HuH-7.5 (cell line): Measurements from ENCODE around the gene HES6.

Experiments used
- DNase-seq: peaks from one replicate; pipeline ENCODE4 v3.0.0; 2011; ENCODE audit warnings: low spot score

The HES6 gene

GRCh38 chr2:238233625-238234024 is 6.2 kb downstream of the HES6 start:
- DNase-seq, result no peak

- no peak for DNase-seq
These were observed 8.0 kb downstream of the HES6 start for GRCh38 chr2:238231809-238232208.

- no peak for DNase-seq
These were observed 8.5 kb downstream of the HES6 start for GRCh38 chr2:238231251-238231793.

GRCh38 chr2:238230699-238231098 is 9.1 kb downstream of the HES6 start:
- DNase-seq, result no peak

GRCh38 chr2:238228700-238229099 is 11.1 kb downstream of the HES6 start:
- no peak for DNase-seq

GRCh38 chr2:238227587-238228032 is 12.2 kb downstream of the HES6 start:
- DNase-seq, result no peak

GRCh38 chr2:238226698-238227586 is 12.9 kb downstream of the HES6 start:
- no peak for DNase-seq

GRCh38 chr2:238225911-238226697 is 13.7 kb downstream of the HES6 start:
- no peak for DNase-seq

GRCh38 chr2:238225121-238225520 is 14.7 kb downstream of the HES6 start:
- DNase-seq, result no peak

- no peak for DNase-seq
These were observed 15.3 kb downstream of the HES6 start for GRCh38 chr2:238224356-238225035.

- no peak for DNase-seq
These were observed 18.8 kb downstream of the HES6 start for GRCh38 chr2:238220892-238221521.

- no peak for DNase-seq
These were observed 19.5 kb downstream of the HES6 start for GRCh38 chr2:238220274-238220891.

GRCh38 chr2:238216651-238217184 is 23.1 kb downstream of the HES6 start:
- no peak for DNase-seq

- no peak for DNase-seq
These were observed 32.8 kb downstream of the HES6 start for GRCh38 chr2:238207006-238207405.

- DNase-seq, result no peak
These were observed 35.7 kb downstream of the HES6 start for GRCh38 chr2:238203973-238204683.

- peak; percentile 98 for DNase-seq
These were observed 36.5 kb downstream of the HES6 start, which contains the start of gene ILKAP for GRCh38 chr2:238203094-238203972. TSS of gene ILKAP (minus strand) at chr2:238203695. CDS start at chr2:238203553, 142 bp downstream.

- no peak for DNase-seq
These were observed 37.3 kb downstream of the HES6 start for GRCh38 chr2:238202326-238203093.

GRCh38 chr2:238190445-238190844 is 49.4 kb downstream of the HES6 start:
- no peak for DNase-seq
